HG03039 (cell line): Measurements from ENCODE around the gene SYT14.
A peak's percentile ranks its signal among the peaks of the same experiment; 100 is the strongest.
"Not testable (repeated sequence)": the region's sequence is repeated elsewhere in the genome, so short reads cannot be mapped to it uniquely, and the experiment has no call there.

Experiments
- ATAC-seq: cut with Tn5 transposase; IDR thresholded peaks from one replicate; pipeline ENCODE4 v1.9.1; 2021; ENCODE audit warnings: mild to moderate bottlenecking, moderate library complexity; ENCODE audit not compliant: unreplicated experiment

The SYT14 gene

DNA sequence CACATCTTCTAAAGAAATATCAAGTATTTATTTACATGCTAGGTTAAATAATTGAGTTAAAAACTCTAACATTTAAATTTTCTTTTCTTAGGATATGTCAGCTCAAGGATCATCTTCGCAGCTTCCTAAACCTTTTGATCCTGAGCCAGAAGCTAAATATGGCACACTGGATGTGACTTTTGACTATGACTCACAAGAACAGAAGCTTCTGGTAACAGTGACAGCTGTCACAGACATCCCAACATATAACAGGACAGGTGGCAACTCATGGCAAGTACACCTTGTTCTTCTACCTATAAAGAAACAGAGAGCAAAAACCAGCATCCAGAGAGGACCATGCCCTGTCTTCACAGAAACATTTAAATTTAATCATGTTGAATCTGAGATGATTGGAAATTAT lies 161.9 kb downstream of the SYT14 start:
- no peak for ATAC-seq

DNA sequence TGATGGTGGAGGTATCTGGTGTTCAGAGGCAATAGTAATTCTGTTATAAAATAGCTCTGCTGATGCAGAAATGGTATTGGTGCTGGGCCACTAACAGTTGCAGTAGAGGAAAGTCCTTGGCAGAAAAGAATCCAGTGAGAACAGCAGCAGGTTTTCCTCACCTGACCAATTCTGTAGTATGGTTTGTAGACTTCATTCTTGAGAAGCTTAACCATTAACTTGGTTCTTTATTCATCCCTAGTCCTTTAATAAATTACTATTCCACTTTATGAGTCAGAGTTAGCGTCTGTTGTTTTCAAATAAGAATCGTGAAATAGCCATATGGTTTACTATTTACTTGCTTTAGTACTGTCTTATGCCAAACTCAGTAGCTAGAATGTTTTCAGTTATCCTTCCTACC lies 166.1 kb downstream of the SYT14 start:
- no peak for ATAC-seq

DNA sequence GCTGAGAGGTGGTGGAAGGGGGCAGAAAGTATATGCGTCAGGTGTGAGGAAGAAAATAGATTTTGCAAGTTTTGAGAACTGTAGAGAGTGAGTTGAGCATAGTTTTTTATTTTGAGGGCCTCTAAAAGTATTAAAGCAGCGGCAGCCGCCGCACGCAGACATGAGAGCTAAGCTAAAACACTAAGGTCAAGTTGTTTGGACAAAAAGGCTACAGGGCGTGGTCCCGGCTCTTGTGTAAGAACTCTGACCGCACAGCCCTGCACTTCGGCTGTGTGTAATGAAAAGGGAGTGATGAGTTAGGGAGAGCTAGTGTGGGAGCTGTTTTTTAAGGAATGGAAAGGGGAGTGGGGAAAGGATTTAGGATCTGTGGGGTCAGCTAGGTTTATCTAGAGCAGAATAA lies 174.9 kb downstream of the SYT14 start:
- ATAC-seq, result not testable (repeated sequence)

DNA sequence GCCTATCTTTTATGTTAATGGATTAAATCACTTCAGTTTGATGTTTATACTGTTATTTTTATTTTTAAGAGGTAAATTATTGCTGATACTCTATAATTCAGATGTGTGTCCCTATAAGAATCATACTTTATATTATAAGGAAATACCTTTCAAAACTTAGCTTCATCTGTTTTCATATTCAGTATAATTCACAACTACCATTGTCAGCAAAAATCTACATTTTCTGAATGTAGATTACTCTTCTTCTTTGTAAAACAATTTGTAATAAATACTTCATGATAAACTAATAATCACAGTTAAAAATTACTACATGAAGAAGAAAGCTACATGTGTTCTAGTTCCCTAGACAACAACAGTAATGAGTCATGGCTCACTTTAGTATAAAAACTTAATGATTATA lies 179.2 kb downstream of the SYT14 start:
- no peak for ATAC-seq

DNA sequence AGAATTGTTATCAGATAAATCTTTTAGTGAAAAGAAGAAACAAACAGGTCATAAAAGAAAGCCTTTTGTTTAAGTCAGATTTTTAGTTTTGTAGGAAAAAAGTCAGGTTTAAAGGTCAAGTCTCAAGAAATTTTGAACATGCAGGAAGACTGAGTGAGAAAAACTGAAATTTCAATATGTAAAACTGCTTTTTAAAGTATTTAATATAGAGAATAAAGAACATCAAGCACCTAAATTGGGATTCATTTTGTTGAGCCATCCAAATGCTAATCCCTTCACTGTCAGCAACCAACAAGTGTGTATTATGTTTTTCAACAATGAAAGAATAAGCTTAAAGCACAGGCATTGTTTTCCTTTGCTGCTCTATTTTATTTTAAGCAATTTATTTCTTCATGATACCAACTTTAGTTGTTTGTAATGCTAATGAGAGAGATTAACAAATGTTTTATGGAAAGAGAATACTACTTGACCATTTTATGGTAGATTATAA lies 179.7 kb downstream of the SYT14 start:
- ATAC-seq, result no peak

- ATAC-seq, result no peak
Measured at GRCh38 chr1:210123383-210123782, 185.4 kb downstream of the SYT14 start.

DNA sequence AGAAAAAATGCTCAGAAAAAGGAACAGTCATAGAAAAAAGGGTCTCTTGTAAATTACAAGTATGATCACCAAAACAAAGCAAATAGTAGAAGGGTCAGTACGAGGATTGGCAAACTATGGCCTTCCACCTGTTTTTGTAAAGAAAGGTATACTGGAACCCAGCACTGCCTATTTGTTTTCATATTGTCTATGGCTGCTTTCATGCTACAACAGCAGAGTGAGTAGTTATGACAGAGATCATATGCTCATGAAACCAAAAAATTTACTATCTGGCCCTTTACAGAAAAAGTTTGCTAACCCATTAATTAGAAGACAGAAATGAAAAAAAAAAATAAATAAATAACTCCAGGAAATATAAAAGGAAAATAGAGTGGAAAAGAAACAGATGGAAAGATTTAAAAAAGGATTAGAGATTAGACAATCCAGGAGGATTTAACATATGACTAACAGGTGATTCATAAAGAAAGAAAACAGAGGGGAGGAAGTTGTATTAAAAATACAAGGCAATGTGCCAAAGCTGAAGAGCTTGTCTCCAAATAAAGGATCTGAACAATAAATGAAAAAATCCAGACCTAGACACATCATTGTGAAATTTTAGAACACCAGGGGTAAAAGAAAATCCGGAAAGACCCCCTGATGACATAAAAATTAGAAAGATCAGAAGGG lies 186.0 kb downstream of the SYT14 start:
- no peak for ATAC-seq

DNA sequence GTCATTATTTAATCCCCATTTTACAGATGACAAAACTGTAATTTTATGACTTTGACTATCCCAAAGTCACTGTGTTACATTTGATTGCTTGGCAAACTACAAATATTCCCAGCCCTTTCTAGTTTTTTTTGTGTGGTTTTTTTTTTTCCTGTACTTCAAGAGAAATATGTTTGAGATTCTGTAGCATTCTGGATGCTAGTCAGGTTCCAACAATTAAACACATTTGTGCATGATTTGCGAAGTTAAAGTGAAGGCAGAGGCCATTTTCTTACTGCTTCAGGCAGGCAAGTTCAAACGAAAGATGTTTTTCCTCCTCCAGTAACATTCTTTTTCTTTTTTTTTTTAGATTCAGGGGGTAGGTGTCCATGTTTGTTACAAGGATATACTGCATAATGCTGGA lies 186.7 kb downstream of the SYT14 start:
- no peak for ATAC-seq

GRCh38 chr1:210125143-210125542 lies 187.1 kb downstream of the SYT14 start:
- no peak for ATAC-seq

- ATAC-seq, result no peak
Measured at GRCh38 chr1:210129092-210129491, 191.1 kb downstream of the SYT14 start.

GRCh38 chr1:210129759-210130158 lies 191.7 kb downstream of the SYT14 start:
- peak; percentile 84 for ATAC-seq

- no peak for ATAC-seq
Measured at GRCh38 chr1:210132582-210132981, 194.6 kb downstream of the SYT14 start.

GRCh38 chr1:210143465-210144062 lies 205.5 kb downstream of the SYT14 start:
- ATAC-seq, result no peak

DNA sequence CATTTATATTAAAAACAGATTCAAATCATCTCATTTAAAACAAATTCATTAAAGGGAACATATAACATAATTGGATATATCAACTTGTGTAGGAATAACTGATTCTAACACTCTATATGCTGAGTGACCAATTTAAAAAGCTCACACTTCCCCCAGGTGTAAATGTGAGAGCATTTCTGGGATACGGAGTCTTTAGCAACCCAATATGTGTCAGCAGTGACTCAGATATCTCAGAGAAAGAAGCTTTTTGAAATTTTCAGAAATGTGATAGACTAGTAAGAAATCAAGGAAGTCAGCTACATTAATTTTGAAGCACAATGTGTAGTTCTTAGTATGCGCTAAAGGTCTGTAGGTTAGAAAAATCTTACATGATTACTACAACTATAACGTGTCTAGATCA lies 206.7 kb downstream of the SYT14 start:
- no peak for ATAC-seq

DNA sequence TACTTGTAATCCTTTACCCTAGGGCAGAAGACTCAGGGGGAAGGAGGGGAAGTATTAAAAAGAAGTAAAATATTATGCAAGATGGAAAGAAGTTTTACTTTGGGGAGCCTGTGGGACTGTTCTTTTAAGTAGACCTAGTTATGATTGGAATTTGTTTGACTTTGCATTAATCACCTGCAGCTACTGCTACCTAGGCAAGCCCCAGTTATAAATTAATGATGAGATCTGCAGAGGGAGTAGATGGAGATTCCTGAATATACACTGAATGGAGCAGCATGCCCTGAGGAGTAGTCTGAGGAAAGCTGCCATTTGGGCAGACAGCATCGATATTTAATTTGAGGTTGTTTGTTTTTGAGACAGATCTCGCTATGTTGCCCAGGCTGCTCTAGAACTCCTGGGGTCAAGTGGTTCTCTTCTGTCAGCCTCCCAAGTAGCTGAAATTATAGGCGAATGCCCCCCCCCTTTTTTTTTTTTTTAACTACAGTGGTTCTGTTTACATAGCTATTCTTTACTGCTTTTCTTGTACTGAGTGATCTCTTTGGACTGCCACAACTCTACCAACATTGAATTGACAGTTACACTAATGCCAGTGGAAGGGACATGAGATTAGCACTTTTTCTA lies 213.1 kb downstream of the SYT14 start:
- ATAC-seq, result no peak

DNA sequence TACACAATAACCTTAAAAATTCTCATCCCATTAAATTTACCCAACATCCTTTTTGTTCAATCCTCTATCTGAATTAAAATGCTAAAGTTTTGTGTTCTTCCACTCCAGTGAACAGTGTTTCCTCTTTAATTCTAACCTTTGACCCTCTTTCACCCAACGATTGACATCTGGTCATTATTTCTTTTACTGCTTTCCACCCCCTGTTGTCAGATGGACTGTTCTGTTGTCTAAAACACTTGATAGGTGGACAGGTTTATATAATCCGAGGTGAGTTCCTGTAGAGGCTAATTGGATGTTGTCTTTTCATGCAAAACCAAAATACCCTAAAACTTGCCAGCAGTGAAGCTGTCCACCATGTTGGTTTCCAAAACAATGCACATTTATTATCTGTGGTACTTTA lies 221.2 kb downstream of the SYT14 start:
- ATAC-seq, result no peak

DNA sequence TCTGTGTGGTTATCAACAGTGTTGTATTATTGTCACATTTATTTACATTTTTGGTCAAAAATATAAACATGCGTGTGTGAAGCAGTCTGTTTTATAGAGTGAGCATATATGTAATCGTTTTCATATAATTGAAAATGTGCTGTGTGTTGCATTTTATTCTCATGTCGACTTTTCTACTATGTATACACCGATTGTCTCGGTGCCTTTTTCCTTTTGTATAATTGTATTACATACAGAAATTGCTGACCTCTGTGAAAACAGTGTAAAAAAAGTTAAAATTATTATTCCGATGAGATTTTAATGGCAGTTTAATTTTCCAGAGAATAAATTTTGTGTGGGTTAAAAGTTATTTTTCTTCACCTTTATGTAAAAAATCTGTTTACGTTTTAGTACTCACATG lies 232.2 kb downstream of the SYT14 start:
- no peak for ATAC-seq

GRCh38 chr1:210174133-210174532 lies 236.1 kb downstream of the SYT14 start:
- ATAC-seq, result no peak

DNA sequence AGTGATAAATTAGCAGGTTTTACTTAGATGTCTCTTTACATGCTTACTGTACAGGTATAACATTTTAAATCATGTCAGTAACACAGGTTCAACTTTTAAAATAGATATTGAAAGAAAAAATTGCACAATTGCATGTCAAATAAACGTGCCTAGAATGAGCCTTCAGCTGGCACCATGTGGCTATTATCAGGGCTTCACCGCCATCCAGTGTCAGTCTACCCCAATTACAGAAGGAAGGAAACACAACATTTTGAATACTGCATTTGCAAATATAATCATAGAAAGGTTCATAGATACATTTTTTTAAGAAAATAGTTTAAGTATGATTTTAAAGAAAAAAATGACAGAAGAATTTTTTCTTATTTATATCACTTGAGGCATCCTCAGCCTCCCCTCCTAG lies 247.0 kb downstream of the SYT14 start:
- ATAC-seq, result no peak

GRCh38 chr1:210187849-210188606 lies 250.0 kb downstream of the SYT14 start:
- not testable (repeated sequence) for ATAC-seq

- ATAC-seq, result no peak
Measured at GRCh38 chr1:210189426-210189825, 251.4 kb downstream of the SYT14 start.
